Activated naive CD4-positive, alpha-beta T cell treated with anti-CD3 and anti-CD28 coated beads, Interleukin-2, amount 50 U/mL, for 24 hours (primary cell): ENCODE results near the gene PARP11.

ENCODE experiments used
- H3K27ac Mint-ChIP-seq: one replicate; pipeline ENCODE4 v1.8.0; 2021; ENCODE audit warnings: mild to moderate bottlenecking, mixed read lengths
- H3K27me3 Mint-ChIP-seq: one replicate; pipeline ENCODE4 v1.8.0; 2021; ENCODE audit warnings: mixed read lengths
- H3K36me3 Mint-ChIP-seq: one replicate; pipeline ENCODE4 v1.8.0; 2021; ENCODE audit warnings: mixed read lengths
- H3K4me1 Mint-ChIP-seq: one replicate; pipeline ENCODE4 v1.8.0; 2021; ENCODE audit warnings: mixed read lengths
- H3K4me3 Mint-ChIP-seq: one replicate; pipeline ENCODE4 v1.8.0; 2021; ENCODE audit warnings: mild to moderate bottlenecking, mixed read lengths
- H3K9me3 Mint-ChIP-seq: one replicate; pipeline ENCODE4 v1.8.0; 2021; ENCODE audit warnings: mixed read lengths

PARP11 gene

DNA sequence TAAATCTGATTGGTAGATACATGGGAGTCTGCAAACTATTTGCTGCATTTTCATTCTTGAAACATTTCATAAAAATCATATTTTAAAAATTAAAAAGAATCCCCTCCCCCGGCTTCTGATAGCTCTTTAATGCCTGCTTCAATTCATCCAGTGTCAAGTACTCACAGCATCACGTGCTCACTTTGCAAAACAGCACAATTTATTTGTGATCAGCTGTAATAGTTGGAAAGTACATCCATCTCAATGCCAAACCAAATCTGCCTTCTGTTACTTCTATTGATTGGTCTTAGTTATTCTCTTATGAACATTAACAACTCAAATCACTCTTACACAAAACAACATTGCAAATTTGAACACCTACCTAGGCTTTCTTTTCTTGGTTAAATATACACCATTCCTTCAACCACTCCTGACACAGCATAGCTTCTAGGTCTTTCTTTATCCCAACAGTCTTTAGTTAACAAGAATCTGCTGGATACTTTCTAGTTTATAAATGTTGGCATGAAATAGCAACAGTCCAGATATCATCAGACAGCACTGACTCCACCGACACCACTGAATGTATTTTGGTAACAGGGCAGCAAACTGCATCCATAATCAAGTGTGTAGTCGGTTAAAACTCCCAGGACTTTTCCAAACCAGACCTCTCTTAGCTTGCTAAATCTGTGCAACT is 58.0 kb downstream of the PARP11 start:
- peaks cover 15% of the 10 kb centered on the region for H3K36me3 Mint-ChIP-seq
- H3K4me3 Mint-ChIP-seq: no peak overlapping the region
- peaks cover 7% of the 10 kb centered on the region for H3K4me1 Mint-ChIP-seq

DNA sequence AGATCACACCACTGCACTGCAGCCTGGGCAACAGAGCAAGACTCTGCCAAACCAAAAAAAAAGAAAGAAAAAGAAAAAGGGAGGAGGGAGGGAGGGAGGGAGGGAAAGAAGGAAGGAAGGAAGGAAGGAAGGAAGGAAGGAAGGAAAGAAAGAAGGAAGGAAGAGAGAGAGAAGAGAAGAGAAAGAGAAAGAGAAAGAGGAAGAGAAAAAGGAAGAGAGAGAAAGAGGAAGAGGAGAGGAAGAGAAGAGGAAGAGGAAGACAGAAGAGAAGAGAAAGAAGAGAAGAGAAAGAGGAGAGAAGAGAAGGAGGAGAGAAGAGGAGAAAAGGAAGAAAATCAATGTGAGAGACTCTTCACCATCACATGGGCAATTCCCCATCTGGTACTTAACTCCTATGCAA is 62.7 kb downstream of the PARP11 start:
- Mint-ChIP-seq H3K9me3 (no peaks in the 10 kb centered on the region), H3K4me1 (peaks cover 34% of the 10 kb centered on the region), H3K27me3 (no peaks in the 10 kb centered on the region), H3K36me3 (peaks cover 22% of the 10 kb centered on the region), H3K27ac (peak overlapping the region; percentile 64), H3K4me3 (no peak overlapping the region)

More for the DNA sequence above, 58.0 kb downstream of the PARP11 start:
- H3K9me3 Mint-ChIP-seq: no peaks in the 10 kb centered on the region
- H3K27ac Mint-ChIP-seq: peak overlapping the region; percentile 56
- no peaks in the 10 kb centered on the region for H3K27me3 Mint-ChIP-seq

DNA sequence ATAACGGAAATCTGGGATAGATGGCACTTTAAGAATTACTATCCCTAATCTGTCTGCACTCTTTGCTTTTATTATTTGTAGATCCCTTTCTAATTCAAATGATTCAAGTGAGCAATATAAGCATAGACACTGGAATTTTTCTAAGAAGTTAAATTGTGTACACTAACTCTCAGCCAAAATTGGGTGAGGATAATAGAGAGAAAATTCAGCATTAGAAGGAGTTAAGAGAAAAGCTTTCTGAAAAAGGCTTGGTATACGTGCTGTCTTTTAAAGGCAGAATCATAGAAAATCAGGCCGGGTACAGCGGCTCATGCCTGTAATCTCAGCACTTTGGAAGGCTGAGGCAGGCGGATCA is 63.2 kb downstream of the PARP11 start:
- peaks cover 34% of the 10 kb centered on the region for H3K4me1 Mint-ChIP-seq
- no peak overlapping the region for H3K4me3 Mint-ChIP-seq
- no peaks in the 10 kb centered on the region for H3K9me3 Mint-ChIP-seq
- no peaks in the 10 kb centered on the region for H3K27me3 Mint-ChIP-seq
- peaks cover 19% of the 10 kb centered on the region for H3K36me3 Mint-ChIP-seq
- H3K27ac Mint-ChIP-seq: peak overlapping the region; percentile 48

DNA sequence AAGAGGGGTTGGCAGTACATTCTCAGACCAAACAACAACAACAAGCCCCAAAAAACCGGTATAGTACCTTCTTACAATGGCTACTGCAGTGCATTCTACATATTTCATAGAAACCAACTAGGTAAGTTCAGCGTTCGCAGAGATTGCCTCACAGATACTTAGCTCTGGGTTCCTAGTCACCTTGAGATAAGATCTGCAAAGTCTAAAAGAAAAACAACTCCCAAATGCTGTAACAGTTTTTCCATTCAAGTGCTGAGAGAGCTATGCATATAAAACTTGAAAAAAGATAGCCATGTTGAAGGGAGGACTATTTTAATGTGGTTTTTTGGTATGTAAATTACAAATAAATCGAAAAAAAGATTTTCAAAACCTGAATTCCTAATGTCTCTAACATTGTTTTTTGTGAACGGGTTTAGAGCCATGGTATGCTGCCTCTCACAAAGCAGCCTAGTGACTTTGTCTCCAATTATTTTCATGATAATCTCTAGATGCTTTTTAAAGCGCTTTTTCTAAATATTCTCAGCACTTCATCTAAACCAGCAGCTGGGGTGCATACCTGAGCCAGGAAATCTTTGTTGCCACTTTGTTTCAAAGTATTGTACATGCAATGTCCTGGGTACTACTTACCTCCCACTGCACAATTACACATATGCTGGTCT is 63.7 kb downstream of the PARP11 start:
- Mint-ChIP-seq H3K9me3 (no peaks in the 10 kb centered on the region), H3K36me3 (peaks cover 19% of the 10 kb centered on the region), H3K4me1 (peaks cover 34% of the 10 kb centered on the region), H3K27ac (peak overlapping the region; percentile 78), H3K4me3 (no peak overlapping the region), H3K27me3 (no peaks in the 10 kb centered on the region)

DNA sequence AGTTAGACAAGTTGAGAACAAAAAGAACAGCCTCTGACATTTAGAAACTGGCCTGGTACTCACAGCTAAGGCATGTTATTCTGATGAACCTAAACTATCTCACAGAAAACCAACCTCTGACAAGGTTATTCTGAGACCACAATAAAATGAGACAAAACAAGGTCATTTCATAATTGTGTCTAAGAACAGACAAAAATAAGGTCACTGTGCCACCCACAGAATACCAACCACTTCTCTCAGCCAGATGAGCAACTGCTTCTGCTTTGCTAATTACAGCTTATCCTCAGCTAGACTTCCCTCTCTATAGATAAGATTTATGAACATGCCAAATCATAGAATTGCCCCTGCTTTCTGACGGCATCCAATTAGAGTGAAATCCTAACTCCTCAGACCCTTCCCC is 68.1 kb downstream of the PARP11 start:
- Mint-ChIP-seq H3K4me1 (peaks cover 30% of the 10 kb centered on the region), H3K27ac (peak overlapping the region; percentile 61), H3K36me3 (peaks cover 11% of the 10 kb centered on the region), H3K4me3 (no peak overlapping the region), H3K27me3 (no peaks in the 10 kb centered on the region), H3K9me3 (no peaks in the 10 kb centered on the region)

DNA sequence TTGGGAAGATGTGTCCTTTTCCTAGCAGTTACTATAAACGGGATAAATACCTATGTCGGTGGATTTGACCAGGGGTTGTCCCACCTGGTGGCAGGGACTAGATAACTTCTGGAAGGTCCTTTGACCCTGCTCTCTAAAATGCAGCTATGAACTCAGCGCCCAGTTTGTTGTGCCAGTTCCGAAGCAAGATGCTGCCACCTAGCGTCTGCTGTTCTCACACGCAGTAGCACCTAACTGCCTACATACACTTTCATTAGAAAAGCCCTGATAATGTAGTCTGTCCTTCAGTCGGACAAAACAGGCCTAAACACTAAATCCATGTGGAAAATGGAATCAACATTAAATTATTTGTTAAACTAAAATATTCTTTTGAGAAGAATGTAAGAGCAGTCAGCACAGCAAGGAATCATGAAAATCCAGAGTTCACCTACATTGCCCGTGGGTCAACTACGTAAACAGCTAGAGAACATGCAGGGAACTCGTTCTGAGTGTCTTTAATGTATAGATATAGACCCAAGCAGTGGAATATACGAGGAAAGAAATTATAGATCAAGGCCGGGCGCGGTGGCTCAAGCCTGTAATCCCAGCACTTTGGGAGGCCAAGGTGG is 69.2 kb downstream of the PARP11 start:
- H3K36me3 Mint-ChIP-seq: peaks cover 10% of the 10 kb centered on the region
- no peaks in the 10 kb centered on the region for H3K9me3 Mint-ChIP-seq
- H3K4me1 Mint-ChIP-seq: peaks cover 19% of the 10 kb centered on the region
- H3K4me3 Mint-ChIP-seq: no peak overlapping the region
- H3K27me3 Mint-ChIP-seq: no peaks in the 10 kb centered on the region
- no peak overlapping the region for H3K27ac Mint-ChIP-seq

GRCh38 chr12:3802721-3803120 is 70.5 kb downstream of the PARP11 start:
- peaks cover 13% of the 10 kb centered on the region for H3K36me3 Mint-ChIP-seq
- H3K27ac Mint-ChIP-seq: no peak overlapping the region
- H3K4me3 Mint-ChIP-seq: no peak overlapping the region
- H3K9me3 Mint-ChIP-seq: no peaks in the 10 kb centered on the region
- peaks cover 10% of the 10 kb centered on the region for H3K4me1 Mint-ChIP-seq
- H3K27me3 Mint-ChIP-seq: no peaks in the 10 kb centered on the region

GRCh38 chr12:3797531-3798048 is 75.6 kb downstream of the PARP11 start:
- peak overlapping the region; percentile 47 for H3K27ac Mint-ChIP-seq
- H3K36me3 Mint-ChIP-seq: peaks cover 17% of the 10 kb centered on the region
- H3K27me3 Mint-ChIP-seq: no peaks in the 10 kb centered on the region
- peaks cover 5% of the 10 kb centered on the region for H3K4me1 Mint-ChIP-seq
- H3K9me3 Mint-ChIP-seq: no peaks in the 10 kb centered on the region
- no peak overlapping the region for H3K4me3 Mint-ChIP-seq

DNA sequence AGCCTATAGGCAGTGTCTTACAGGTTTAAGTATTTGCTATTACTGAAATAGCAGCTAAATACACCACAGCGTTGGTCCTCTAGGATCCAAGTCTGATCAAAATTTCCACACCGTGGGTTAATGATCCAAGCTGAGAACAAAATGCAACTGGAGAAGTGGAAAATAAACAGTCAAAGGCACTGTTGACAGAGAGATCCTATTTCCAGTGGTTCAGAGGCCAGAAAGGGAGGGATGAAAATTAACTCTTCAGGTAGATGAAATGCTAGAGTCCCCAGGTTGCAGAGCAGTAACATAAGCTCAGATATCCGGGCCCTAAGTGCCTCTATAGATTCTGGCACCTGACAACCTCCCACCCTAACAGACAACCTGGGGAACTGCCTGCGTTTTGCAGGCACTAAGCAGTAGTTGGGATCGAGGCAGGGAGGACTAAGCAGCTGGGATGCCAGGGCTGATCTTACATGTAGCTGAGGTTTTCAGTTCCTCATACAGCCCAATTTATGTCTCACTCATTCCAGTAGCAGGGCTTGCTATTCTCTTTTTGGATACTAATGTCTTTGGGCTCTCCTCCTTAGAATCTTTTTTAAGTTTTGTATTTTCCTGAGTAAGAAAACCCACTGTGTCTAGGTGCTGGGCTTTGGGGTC is 77.6 kb downstream of the PARP11 start:
- H3K36me3 Mint-ChIP-seq: peaks cover 18% of the 10 kb centered on the region
- no peak overlapping the region for H3K27ac Mint-ChIP-seq
- H3K27me3 Mint-ChIP-seq: no peaks in the 10 kb centered on the region
- no peaks in the 10 kb centered on the region for H3K9me3 Mint-ChIP-seq
- H3K4me1 Mint-ChIP-seq: peaks cover 5% of the 10 kb centered on the region
- no peak overlapping the region for H3K4me3 Mint-ChIP-seq

DNA sequence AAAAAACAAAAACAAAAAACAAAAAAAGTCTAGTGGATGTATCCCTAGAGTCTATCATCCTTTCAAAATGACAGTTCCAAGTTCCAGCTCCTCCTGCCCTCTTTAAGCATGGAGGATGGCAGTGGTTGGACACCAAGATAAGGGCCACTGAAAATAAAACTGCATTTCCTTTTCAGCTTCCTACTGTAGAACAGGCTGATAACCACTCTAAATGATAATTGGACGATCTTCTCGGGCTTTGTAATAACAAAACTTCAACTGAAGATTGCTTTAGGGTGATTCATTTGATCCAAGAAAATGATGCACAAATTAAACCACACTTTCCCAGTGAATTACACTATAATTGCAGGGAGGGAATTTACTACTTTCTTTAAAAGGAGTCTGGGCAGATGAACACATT is 78.1 kb downstream of the PARP11 start:
- no peaks in the 10 kb centered on the region for H3K9me3 Mint-ChIP-seq
- H3K4me3 Mint-ChIP-seq: no peak overlapping the region
- no peaks in the 10 kb centered on the region for H3K27me3 Mint-ChIP-seq
- H3K36me3 Mint-ChIP-seq: peaks cover 16% of the 10 kb centered on the region
- H3K4me1 Mint-ChIP-seq: peaks cover 5% of the 10 kb centered on the region
- H3K27ac Mint-ChIP-seq: no peak overlapping the region

DNA sequence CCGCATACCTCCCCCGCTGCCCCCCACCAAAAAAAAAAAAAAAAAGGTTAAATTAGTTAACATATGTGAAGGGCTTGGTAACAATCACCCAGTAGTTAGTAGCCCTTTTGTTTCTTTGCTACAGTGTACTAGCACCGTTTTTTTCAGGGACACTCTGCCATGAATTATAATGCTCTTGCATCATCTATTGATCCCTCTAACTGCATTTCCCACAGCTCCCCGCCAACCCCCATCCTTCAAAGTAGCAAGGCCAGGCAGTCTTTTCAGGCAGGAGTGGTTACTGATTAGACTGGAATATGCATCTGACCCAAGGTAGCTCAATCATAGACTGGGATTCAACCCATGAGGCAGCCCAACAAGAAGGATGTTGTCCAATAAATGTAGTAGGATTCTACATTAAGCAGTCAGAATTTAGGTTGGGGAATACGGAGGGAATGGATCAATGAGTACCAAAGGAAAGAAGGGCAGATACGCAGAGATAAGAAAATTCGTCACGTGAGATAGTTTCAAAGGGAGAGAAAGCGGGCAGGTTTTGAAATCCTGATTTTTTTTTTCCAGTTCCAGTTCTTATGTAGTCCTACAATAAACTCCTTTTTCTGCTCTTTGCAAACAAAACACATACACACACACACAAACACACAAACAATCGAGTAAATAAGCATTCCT is 80.4 kb downstream of the PARP11 start:
- Mint-ChIP-seq H3K9me3 (no peaks in the 10 kb centered on the region), H3K4me1 (peaks cover 5% of the 10 kb centered on the region), H3K36me3 (peaks cover 22% of the 10 kb centered on the region), H3K4me3 (no peak overlapping the region), H3K27me3 (no peaks in the 10 kb centered on the region), H3K27ac (no peak overlapping the region)

- Mint-ChIP-seq H3K27me3 (no peaks in the 10 kb centered on the region), H3K4me3 (no peak overlapping the region), H3K4me1 (peaks cover 5% of the 10 kb centered on the region), H3K27ac (no peak overlapping the region), H3K36me3 (peaks cover 27% of the 10 kb centered on the region), H3K9me3 (no peaks in the 10 kb centered on the region)
Observed at GRCh38 chr12:3791256-3791874, 81.8 kb downstream of the PARP11 start.

GRCh38 chr12:3790642-3791041 is 82.6 kb downstream of the PARP11 start:
- Mint-ChIP-seq H3K27me3 (no peaks in the 10 kb centered on the region), H3K4me1 (peaks cover 5% of the 10 kb centered on the region), H3K36me3 (peaks cover 27% of the 10 kb centered on the region), H3K27ac (no peak overlapping the region), H3K4me3 (no peak overlapping the region), H3K9me3 (no peaks in the 10 kb centered on the region)

- peaks cover 27% of the 10 kb centered on the region for H3K36me3 Mint-ChIP-seq
- no peak overlapping the region for H3K4me3 Mint-ChIP-seq
- no peaks in the 10 kb centered on the region for H3K9me3 Mint-ChIP-seq
- H3K4me1 Mint-ChIP-seq: no peaks in the 10 kb centered on the region
- H3K27ac Mint-ChIP-seq: no peak overlapping the region
- H3K27me3 Mint-ChIP-seq: no peaks in the 10 kb centered on the region
Observed at GRCh38 chr12:3789838-3790237, 83.4 kb downstream of the PARP11 start.

DNA sequence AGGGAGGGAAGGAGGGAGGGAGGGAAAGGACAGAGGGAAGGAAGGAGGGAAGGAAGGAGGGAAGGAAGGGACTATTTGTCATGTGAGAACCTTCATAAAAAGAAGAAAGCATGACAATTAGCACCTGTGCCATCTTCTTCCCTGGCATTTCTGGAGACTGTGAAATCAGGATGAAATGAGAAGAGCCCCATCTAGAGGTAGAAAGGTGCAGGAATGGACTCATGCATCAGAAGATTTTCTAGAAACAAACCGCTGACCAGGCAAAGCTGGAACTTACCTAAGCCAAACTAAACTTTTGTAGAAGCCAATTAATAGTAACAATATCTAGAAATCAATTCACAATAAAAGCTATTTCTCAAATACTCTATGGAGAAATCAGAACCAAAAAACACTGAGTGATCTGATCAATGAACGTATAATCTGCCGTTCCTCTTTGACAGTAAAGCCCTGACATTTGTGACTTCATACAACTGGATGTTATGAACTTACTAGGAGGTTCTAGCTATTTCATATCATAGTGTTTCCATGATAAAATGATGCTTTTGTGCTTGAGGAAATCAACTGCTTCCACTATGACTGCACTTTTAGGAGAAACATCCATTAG is 95.9 kb downstream of the PARP11 start:
- Mint-ChIP-seq H3K4me1 (peaks cover 4% of the 10 kb centered on the region), H3K36me3 (no peaks in the 10 kb centered on the region), H3K27me3 (no peaks in the 10 kb centered on the region), H3K9me3 (no peaks in the 10 kb centered on the region), H3K4me3 (no peak overlapping the region), H3K27ac (no peak overlapping the region)
